Karpas-422 (cell line): ENCODE results near the gene ELFN2. TPM values are rescaled to one million over a fixed set of nuclear protein-coding genes. Genes with fewer than 3 reads are reported as not detected.

Source experiments
- DNase-seq: peaks from one replicate; pipeline ENCODE4 v3.0.0-alpha.2; 2015
- H2AFZ ChIP-seq: fragments of 200-600 bp; sonication (generic); 2 replicates; pipeline ENCODE4 v1.6.1; 2014; ENCODE audit warnings: antibody characterized with exemption, low read length, mixed read lengths
- H3K27ac ChIP-seq: fragments of 200-600 bp; sonication (generic); 2 replicates; pipeline ENCODE4 v1.5.1; 2014; ENCODE audit warnings: mild to moderate bottlenecking, low read length, moderate library complexity
- H3K27me3 ChIP-seq: fragments of 200-600 bp; sonication (generic); 2 replicates; pipeline ENCODE4 v1.6.1; 2014; ENCODE audit warnings: low read length, mixed read lengths
- H3K36me3 ChIP-seq: fragments of 200-600 bp; sonication (generic); 2 replicates; pipeline ENCODE4 v1.6.1; 2014; ENCODE audit warnings: low read length, mixed read lengths; ENCODE audit not compliant: insufficient read depth
- H3K4me1 ChIP-seq: fragments of 200-600 bp; sonication (generic); 2 replicates; pipeline ENCODE4 v1.6.1; 2014; ENCODE audit warnings: mild to moderate bottlenecking, low read length, mixed read lengths
- H3K4me2 ChIP-seq: fragments of 200-600 bp; sonication (generic); 2 replicates; pipeline ENCODE4 v1.6.1; 2014; ENCODE audit warnings: low read length, low read depth, mild to moderate bottlenecking; ENCODE audit not compliant: poor library complexity, severe bottlenecking
- H3K4me3 ChIP-seq: fragments of 200-600 bp; sonication (generic); 2 replicates; pipeline ENCODE4 v1.5.1; 2014; ENCODE audit warnings: mild to moderate bottlenecking, antibody characterized with exemption, low read length, mixed read lengths
- H3K79me2 ChIP-seq: fragments of 200-600 bp; sonication (generic); 2 replicates; pipeline ENCODE4 v1.6.1; 2014; ENCODE audit warnings: mild to moderate bottlenecking, low read length, mixed read lengths
- H3K9ac ChIP-seq: fragments of 200-600 bp; sonication (generic); 2 replicates; pipeline ENCODE4 v1.6.0; 2014; ENCODE audit warnings: low read length
- H3K9me2 ChIP-seq: fragments of 200-600 bp; sonication (generic), shearing (Covaris generic); replicated peaks from 2 replicates; pipeline ENCODE4 v1.6.0; 2014; ENCODE audit warnings: mild to moderate bottlenecking, low read length, moderate library complexity; ENCODE audit not compliant: insufficient read depth
- H3K9me3 ChIP-seq: fragments of 300-700, 200-600 bp; sonication (generic); 2 replicates; pipeline ENCODE4 v1.6.1; 2014; ENCODE audit warnings: low read length, mixed read lengths
- H4K20me1 ChIP-seq: fragments of 200-600 bp; sonication (generic); 2 replicates; pipeline ENCODE4 v1.6.1; 2014; ENCODE audit warnings: mild to moderate bottlenecking, antibody characterized with exemption, low read length, low read depth; ENCODE audit not compliant: insufficient read depth
- total RNA-seq: library from RNA; depleted of rRNA; stranded (reverse); fragments of >200 nt; shearing (Covaris generic); gene quantifications from 2 replicates; pipeline ENCODE4 v1.2.3, GENCODE V29; 2014; ENCODE audit warnings: low replicate concordance

Gene ELFN2
- total RNA-seq, 1 experiment from 2014 or later = not detected

- no peaks in the 10 kb centered on the region for H3K9me3 ChIP-seq
- no peaks in the 10 kb centered on the region for H3K36me3 ChIP-seq
- H3K4me2 ChIP-seq = no peak overlapping the region
- H3K4me3 ChIP-seq = no peak overlapping the region
- H2AFZ ChIP-seq = no peak overlapping the region
- H3K27me3 ChIP-seq = no peaks in the 10 kb centered on the region
- no peak overlapping the region for H3K27ac ChIP-seq
- DNase-seq = no peak
- H3K9ac ChIP-seq = no peak overlapping the region
- no peaks in the 10 kb centered on the region for H3K9me2 ChIP-seq
- H3K4me1 ChIP-seq = no peaks in the 10 kb centered on the region
- no peaks in the 10 kb centered on the region for H3K79me2 ChIP-seq
- no peaks in the 10 kb centered on the region for H4K20me1 ChIP-seq
These were observed 85.2 kb downstream of the ELFN2 start for GRCh38 chr22:37342065-37342464.

GRCh38 chr22:37340331-37341262 is 86.7 kb downstream of the ELFN2 start:
- Histone ChIP-seq H3K27ac (no peak overlapping the region), H3K9me2 (no peaks in the 10 kb centered on the region), H3K36me3 (no peaks in the 10 kb centered on the region), H3K9me3 (no peaks in the 10 kb centered on the region), H3K27me3 (no peaks in the 10 kb centered on the region), H3K79me2 (no peaks in the 10 kb centered on the region), H3K4me1 (no peaks in the 10 kb centered on the region), H2AFZ (no peak overlapping the region), H3K4me2 (no peak overlapping the region), H3K9ac (no peak overlapping the region), H3K4me3 (no peak overlapping the region), H4K20me1 (no peaks in the 10 kb centered on the region)
- DNase-seq = no peak

GRCh38 chr22:37338539-37339246 is 88.6 kb downstream of the ELFN2 start:
- H2AFZ ChIP-seq = no peak overlapping the region
- no peaks in the 10 kb centered on the region for H4K20me1 ChIP-seq
- H3K36me3 ChIP-seq = no peaks in the 10 kb centered on the region
- no peaks in the 10 kb centered on the region for H3K79me2 ChIP-seq
- no peak for DNase-seq
- no peak overlapping the region for H3K4me2 ChIP-seq
- no peak overlapping the region for H3K27ac ChIP-seq
- no peaks in the 10 kb centered on the region for H3K9me2 ChIP-seq
- no peaks in the 10 kb centered on the region for H3K9me3 ChIP-seq
- H3K27me3 ChIP-seq = no peaks in the 10 kb centered on the region
- no peak overlapping the region for H3K4me3 ChIP-seq
- no peak overlapping the region for H3K9ac ChIP-seq
- H3K4me1 ChIP-seq = no peaks in the 10 kb centered on the region

- H3K9me3 ChIP-seq = no peaks in the 10 kb centered on the region
- no peaks in the 10 kb centered on the region for H4K20me1 ChIP-seq
- H3K36me3 ChIP-seq = no peaks in the 10 kb centered on the region
- no peak overlapping the region for H3K4me2 ChIP-seq
- no peaks in the 10 kb centered on the region for H3K27me3 ChIP-seq
- no peaks in the 10 kb centered on the region for H3K79me2 ChIP-seq
- H3K4me1 ChIP-seq = no peaks in the 10 kb centered on the region; the same call in 1 of the 2 replicates
- H3K27ac ChIP-seq = no peak overlapping the region
- H3K4me3 ChIP-seq = no peak overlapping the region
- no peak overlapping the region for H2AFZ ChIP-seq
- H3K9me2 ChIP-seq = no peaks in the 10 kb centered on the region
- H3K9ac ChIP-seq = no peak overlapping the region
- no peak for DNase-seq
These were observed 89.9 kb downstream of the ELFN2 start for GRCh38 chr22:37337204-37337943.

GRCh38 chr22:37336579-37336978 is 90.7 kb downstream of the ELFN2 start:
- H3K4me3 ChIP-seq = no peak overlapping the region
- no peak for DNase-seq
- H3K27ac ChIP-seq = no peak overlapping the region
- no peaks in the 10 kb centered on the region for H3K27me3 ChIP-seq
- H3K9me2 ChIP-seq = no peaks in the 10 kb centered on the region
- no peaks in the 10 kb centered on the region for H3K36me3 ChIP-seq
- no peaks in the 10 kb centered on the region for H3K9me3 ChIP-seq
- no peak overlapping the region for H3K4me2 ChIP-seq
- H3K4me1 ChIP-seq = no peaks in the 10 kb centered on the region; the same call in 1 of the 2 replicates
- no peak overlapping the region for H2AFZ ChIP-seq
- no peak overlapping the region for H3K9ac ChIP-seq
- no peaks in the 10 kb centered on the region for H4K20me1 ChIP-seq
- H3K79me2 ChIP-seq = no peaks in the 10 kb centered on the region

- Histone ChIP-seq H3K79me2 (no peaks in the 10 kb centered on the region), H3K9ac (no peak overlapping the region), H3K36me3 (no peaks in the 10 kb centered on the region), H3K9me3 (no peaks in the 10 kb centered on the region), H2AFZ (no peak overlapping the region), H3K9me2 (no peaks in the 10 kb centered on the region), H3K4me3 (no peak overlapping the region), H3K4me1 (peaks cover 6% of the 10 kb centered on the region), H3K27me3 (no peaks in the 10 kb centered on the region), H4K20me1 (0 out of 2 replicates have a peak, but pooled peaks cover 4% of the 10 kb centered on the region), H3K27ac (no peak overlapping the region), H3K4me2 (no peak overlapping the region)
- peak; percentile 43 for DNase-seq
These were observed 91.5 kb downstream of the ELFN2 start for GRCh38 chr22:37335806-37336199.

- no peaks in the 10 kb centered on the region for H3K9me3 ChIP-seq
- no peak overlapping the region for H3K27ac ChIP-seq
- no peaks in the 10 kb centered on the region for H3K9me2 ChIP-seq
- peaks cover 12% of the 10 kb centered on the region for H3K4me1 ChIP-seq
- H2AFZ ChIP-seq = no peak overlapping the region
- no peak overlapping the region for H3K4me3 ChIP-seq
- no peaks in the 10 kb centered on the region for H3K27me3 ChIP-seq
- H3K4me2 ChIP-seq = no peak overlapping the region
- no peaks in the 10 kb centered on the region for H3K79me2 ChIP-seq
- no peak for DNase-seq
- H4K20me1 ChIP-seq = 0 out of 2 replicates have a peak, but pooled peaks cover 4% of the 10 kb centered on the region
- H3K36me3 ChIP-seq = no peaks in the 10 kb centered on the region
- no peak overlapping the region for H3K9ac ChIP-seq
These were observed 92.1 kb downstream of the ELFN2 start for GRCh38 chr22:37334859-37335805.
